Type B pancreatic cell (in vitro differentiated cells): ENCODE results near the gene RGS10. TPM values are rescaled to one million over a fixed set of nuclear protein-coding genes. Genes with fewer than 3 reads are reported as not detected.
"Not testable (repeated sequence)": the region's sequence is repeated elsewhere in the genome, so short reads cannot be mapped to it uniquely, and the experiment has no call there.

ENCODE experiments used
- DNase-seq: peaks from one replicate; pipeline ENCODE4 v3.0.0; 2021; ENCODE audit warnings: mixed read lengths; ENCODE audit not compliant: unreplicated experiment; ENCODE audit errors: extremely low spot score
- H3K27ac Mint-ChIP-seq: 2 replicates; pipeline ENCODE4 v1.8.0; 2021; ENCODE audit warnings: mild to moderate bottlenecking, mixed read lengths
- H3K27me3 Mint-ChIP-seq: 2 replicates; pipeline ENCODE4 v1.8.0; 2021; ENCODE audit warnings: mixed read lengths
- H3K36me3 Mint-ChIP-seq: 2 replicates; pipeline ENCODE4 v1.8.0; 2021; ENCODE audit warnings: mixed read lengths
- H3K4me1 Mint-ChIP-seq: one replicate; pipeline ENCODE4 v1.8.0; 2021; ENCODE audit warnings: mixed read lengths; ENCODE audit not compliant: unreplicated experiment
- H3K4me3 Mint-ChIP-seq: 2 replicates; pipeline ENCODE4 v1.8.0; 2021; ENCODE audit warnings: mild to moderate bottlenecking, mixed read lengths
- H3K9me3 Mint-ChIP-seq: 2 replicates; pipeline ENCODE4 v1.8.0; 2021; ENCODE audit warnings: mixed read lengths
- total RNA-seq: library from RNA; stranded (reverse); gene quantifications from 2 replicates; pipeline ENCODE4 v1.2.1, GENCODE V29; 2021; ENCODE audit warnings: low replicate concordance
- TF ChIP-seq, protein P1 (sequence below): fragments of 200-600 bp; sonication (generic); conservative IDR thresholded peaks from 2 replicates; pipeline ENCODE4 v1.5.0; 2021; ENCODE audit warnings: antibody characterized with exemption, mild to moderate bottlenecking

RGS10 gene
- total RNA-seq, 1 donor from 2014 or later: 10.2 TPM

- no peak overlapping the region for H3K4me3 Mint-ChIP-seq
- no peaks in the 10 kb centered on the region for H3K9me3 Mint-ChIP-seq
- peaks cover 26% of the 10 kb centered on the region for H3K4me1 Mint-ChIP-seq
- no peak for DNase-seq
- peaks cover 22% of the 10 kb centered on the region for H3K27me3 Mint-ChIP-seq
- no peaks in the 10 kb centered on the region for H3K36me3 Mint-ChIP-seq
- TF ChIP-seq, protein P1, sequence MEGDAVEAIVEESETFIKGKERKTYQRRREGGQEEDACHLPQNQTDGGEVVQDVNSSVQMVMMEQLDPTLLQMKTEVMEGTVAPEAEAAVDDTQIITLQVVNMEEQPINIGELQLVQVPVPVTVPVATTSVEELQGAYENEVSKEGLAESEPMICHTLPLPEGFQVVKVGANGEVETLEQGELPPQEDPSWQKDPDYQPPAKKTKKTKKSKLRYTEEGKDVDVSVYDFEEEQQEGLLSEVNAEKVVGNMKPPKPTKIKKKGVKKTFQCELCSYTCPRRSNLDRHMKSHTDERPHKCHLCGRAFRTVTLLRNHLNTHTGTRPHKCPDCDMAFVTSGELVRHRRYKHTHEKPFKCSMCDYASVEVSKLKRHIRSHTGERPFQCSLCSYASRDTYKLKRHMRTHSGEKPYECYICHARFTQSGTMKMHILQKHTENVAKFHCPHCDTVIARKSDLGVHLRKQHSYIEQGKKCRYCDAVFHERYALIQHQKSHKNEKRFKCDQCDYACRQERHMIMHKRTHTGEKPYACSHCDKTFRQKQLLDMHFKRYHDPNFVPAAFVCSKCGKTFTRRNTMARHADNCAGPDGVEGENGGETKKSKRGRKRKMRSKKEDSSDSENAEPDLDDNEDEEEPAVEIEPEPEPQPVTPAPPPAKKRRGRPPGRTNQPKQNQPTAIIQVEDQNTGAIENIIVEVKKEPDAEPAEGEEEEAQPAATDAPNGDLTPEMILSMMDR: no peak
- H3K27ac Mint-ChIP-seq: no peak overlapping the region
Measured at GRCh38 chr10:119533473-119533872, 9.0 kb downstream of the RGS10 start.

DNA sequence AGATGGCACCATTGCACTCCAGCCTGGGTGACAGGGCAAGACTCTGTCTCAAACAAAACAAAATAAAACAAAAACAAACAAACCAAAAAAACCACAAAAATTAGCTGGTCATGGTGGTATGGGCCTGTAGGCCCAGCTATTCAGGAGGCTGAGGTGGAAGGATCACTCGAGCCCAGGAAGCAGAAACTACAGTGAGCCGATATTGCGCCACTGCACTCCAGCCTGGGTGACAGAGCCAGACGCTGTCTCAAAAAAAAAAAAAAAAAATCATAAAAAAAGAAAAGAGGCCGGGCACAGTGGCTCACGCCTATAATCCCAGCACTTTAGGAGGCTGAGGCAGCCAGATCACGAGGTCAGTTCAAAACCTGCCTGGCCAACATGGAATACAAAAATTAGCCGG lies 9.7 kb downstream of the RGS10 start:
- H3K27ac Mint-ChIP-seq, H3K36me3 Mint-ChIP-seq, DNase-seq, H3K9me3 Mint-ChIP-seq, H3K4me3 Mint-ChIP-seq: not testable (repeated sequence)
- Mint-ChIP-seq H3K4me1 (peaks cover 24% of the 10 kb centered on the region), H3K27me3 (peaks cover 15% of the 10 kb centered on the region)

DNA sequence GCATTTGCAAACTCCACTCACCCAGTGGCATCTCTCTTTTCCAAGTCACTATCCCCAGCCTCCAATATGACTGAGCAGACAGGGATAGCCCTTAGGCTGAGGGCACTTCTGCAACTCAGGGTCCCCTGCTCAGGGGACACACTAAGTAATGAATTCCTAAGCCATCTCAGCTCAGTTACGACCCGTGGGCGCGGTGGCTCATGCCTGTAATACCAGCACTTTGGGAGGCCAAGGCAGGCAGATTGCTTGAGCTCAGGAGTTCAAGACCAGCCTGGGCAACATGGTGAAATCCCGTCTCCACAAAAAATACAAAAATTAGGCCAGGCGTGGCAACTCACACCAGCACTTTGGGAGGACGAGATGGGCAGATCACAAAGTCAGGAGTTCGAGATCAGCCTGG lies 10.3 kb downstream of the RGS10 start:
- not testable (repeated sequence) for H3K36me3 Mint-ChIP-seq, H3K27ac Mint-ChIP-seq, H3K9me3 Mint-ChIP-seq, DNase-seq, H3K4me3 Mint-ChIP-seq
- Mint-ChIP-seq H3K4me1 (peaks cover 21% of the 10 kb centered on the region), H3K27me3 (peaks cover 12% of the 10 kb centered on the region)

DNA sequence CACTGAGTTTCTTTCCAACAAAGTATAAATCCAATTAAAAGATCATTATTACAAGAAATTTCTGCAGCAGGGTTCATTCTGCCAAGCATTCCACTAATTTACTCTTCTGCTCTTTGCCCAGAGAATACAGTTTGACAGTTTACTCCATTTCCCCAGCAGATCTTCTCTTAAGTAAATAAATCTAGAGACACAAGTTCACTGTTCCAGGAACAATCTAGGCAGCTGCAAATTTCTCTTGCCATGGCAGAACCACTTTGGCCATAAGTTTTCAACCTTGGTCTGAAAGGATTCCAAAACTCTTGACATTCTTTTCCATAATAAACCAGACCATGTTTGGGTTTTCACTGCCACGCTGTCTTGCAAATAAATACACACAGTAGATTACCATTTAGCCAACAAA lies 11.5 kb downstream of the RGS10 start:
- Mint-ChIP-seq H3K4me1 (peaks cover 18% of the 10 kb centered on the region), H3K27ac (no peak overlapping the region)
- no peak for DNase-seq

DNA sequence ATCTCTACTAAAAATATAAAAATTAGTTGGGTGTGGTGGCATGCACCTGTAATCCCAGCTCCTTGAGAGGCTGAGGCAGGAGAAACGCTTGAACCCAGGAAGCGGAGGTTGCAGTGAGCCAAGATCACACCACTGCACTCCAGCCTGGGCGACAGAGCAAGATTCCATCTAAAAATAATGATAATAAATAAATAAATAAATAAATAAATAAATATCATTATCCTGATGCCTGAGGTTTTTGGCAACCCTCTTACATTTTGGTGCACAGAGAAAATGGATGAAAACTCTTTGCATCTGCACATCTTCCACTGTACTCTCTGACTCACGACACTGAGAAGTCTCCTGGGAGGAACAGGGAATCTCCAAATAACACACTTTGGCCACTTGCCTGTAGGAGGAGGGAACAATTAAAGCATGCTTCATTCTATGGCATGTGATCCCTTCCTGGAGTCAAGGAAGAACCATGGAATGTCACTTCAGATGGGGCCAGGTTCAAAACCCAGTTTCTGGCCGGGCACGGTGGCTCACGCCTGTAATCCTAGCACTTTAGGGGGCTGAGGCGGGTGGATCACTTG lies 13.8 kb downstream of the RGS10 start:
- H3K4me3 Mint-ChIP-seq, H3K36me3 Mint-ChIP-seq, DNase-seq, H3K9me3 Mint-ChIP-seq, H3K27ac Mint-ChIP-seq, H3K27me3 Mint-ChIP-seq: not testable (repeated sequence)
- H3K4me1 Mint-ChIP-seq: peaks cover 11% of the 10 kb centered on the region

More for the DNA sequence above, 11.5 kb downstream of the RGS10 start:
- Mint-ChIP-seq H3K4me3 (no peak overlapping the region), H3K27me3 (peaks cover 8% of the 10 kb centered on the region), H3K9me3 (no peaks in the 10 kb centered on the region), H3K36me3 (no peaks in the 10 kb centered on the region)
- TF ChIP-seq, protein P1: no peak

GRCh38 chr10:119526621-119527592 lies 15.6 kb downstream of the RGS10 start:
- Mint-ChIP-seq H3K4me1 (peaks cover 11% of the 10 kb centered on the region), H3K4me3 (no peak overlapping the region), H3K9me3 (no peaks in the 10 kb centered on the region), H3K27me3 (peaks cover 4% of the 10 kb centered on the region), H3K36me3 (no peaks in the 10 kb centered on the region), H3K27ac (no peak overlapping the region)
- DNase-seq: no peak
- TF ChIP-seq, protein P1: peak; percentile 56

DNA sequence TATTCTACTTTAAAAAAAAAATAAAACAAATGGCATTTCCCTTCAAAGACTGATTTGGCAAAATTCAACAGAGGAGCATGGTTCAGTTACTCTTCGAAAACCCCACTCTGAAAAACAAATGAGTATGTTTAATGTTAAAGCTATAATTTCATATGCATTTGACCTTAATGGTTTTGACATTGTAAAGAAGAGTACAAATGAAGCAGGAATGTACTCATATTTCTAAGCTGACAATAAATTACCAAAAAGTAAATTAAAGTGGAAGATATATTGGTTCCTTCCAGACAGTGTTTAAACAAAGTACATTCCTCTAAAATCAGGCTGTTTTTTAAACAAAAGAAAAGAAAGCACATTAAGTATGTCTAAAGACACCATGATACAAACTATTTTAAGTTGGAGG lies 16.4 kb downstream of the RGS10 start:
- DNase-seq: no peak
- no peak overlapping the region for H3K27ac Mint-ChIP-seq
- TF ChIP-seq, protein P1: no peak
- H3K4me3 Mint-ChIP-seq: no peak overlapping the region
- no peaks in the 10 kb centered on the region for H3K36me3 Mint-ChIP-seq
- peaks cover 8% of the 10 kb centered on the region for H3K4me1 Mint-ChIP-seq
- peaks cover 4% of the 10 kb centered on the region for H3K27me3 Mint-ChIP-seq
- no peaks in the 10 kb centered on the region for H3K9me3 Mint-ChIP-seq
